ENCODE data around the gene RAD51B. TPM values are rescaled to one million over a fixed set of nuclear protein-coding genes. Genes with fewer than 3 reads are reported as not detected.
A peak's percentile ranks its signal among the peaks of the same experiment; 100 is the strongest.

RAD51B gene
- total and polyA plus RNA-seq, 2 of the 13 experiments (the other 11 are each of a cell fraction or from before 2014, with no cell fraction given): 7.0 to 9.5 TPM

GRCh38 chr14:68728342-68729106 lies 908.9 kb downstream of the RAD51B start (continued):
- TF ChIP-seq HNF1B (CRISPR knock-in tag; IDR thresholded peaks at IDR 0.05): 0 out of 2 replicates have a peak, but pooled peaks have one; percentile 66
- no peak for TF ChIP-seq MNT (IDR thresholded peaks at IDR 0.05)
- TF ChIP-seq PCBP2 (optimal IDR thresholded peaks at IDR 0.05; ENCODE audit: low read depth, low read length, poor library complexity, severe bottlenecking): no peak
- TF ChIP-seq ZNF24 (IDR thresholded peaks at IDR 0.05): no peak
- no peak for TF ChIP-seq SRY (CRISPR knock-in tag; IDR thresholded peaks at IDR 0.05)
- no peak for TF ChIP-seq PRMT3 (CRISPR knock-in tag; IDR thresholded peaks at IDR 0.05; ENCODE audit: borderline replicate concordance, low read depth)
- no peak for TF ChIP-seq ZNF33B (CRISPR knock-in tag; IDR thresholded peaks at IDR 0.05)
- peak; percentile 70; the same call in 1 of the 2 replicates for TF ChIP-seq SKIL (CRISPR knock-in tag; IDR thresholded peaks at IDR 0.05; ENCODE audit: borderline replicate concordance)
- 0 out of 2 replicates have a peak, but pooled peaks have one; percentile 19 for TF ChIP-seq ZNF501 (CRISPR knock-in tag; IDR thresholded peaks at IDR 0.05)
- no peak for TF ChIP-seq SIN3B (IDR thresholded peaks at IDR 0.05; ENCODE audit: low read length)
- TF ChIP-seq ZNF615 (CRISPR knock-in tag; IDR thresholded peaks at IDR 0.05; ENCODE audit: borderline replicate concordance): no peak
- no peak for TF ChIP-seq KLF12 (CRISPR knock-in tag; IDR thresholded peaks at IDR 0.05; ENCODE audit: borderline replicate concordance)
- no peak for TF ChIP-seq ZNF235 (CRISPR knock-in tag; IDR thresholded peaks at IDR 0.05; ENCODE audit: borderline replicate concordance)
- no peak for TF ChIP-seq BCLAF1 (IDR thresholded peaks at IDR 0.05)
- no peak for TF ChIP-seq ZNF253 (CRISPR knock-in tag; IDR thresholded peaks at IDR 0.05; ENCODE audit: borderline replicate concordance)
- TF ChIP-seq ZFP90 (CRISPR knock-in tag; IDR thresholded peaks at IDR 0.05; ENCODE audit: borderline replicate concordance): no peak
- no peak for TF ChIP-seq ERF (CRISPR knock-in tag; IDR thresholded peaks at IDR 0.05)
- no peak for TF ChIP-seq ZNF367 (CRISPR knock-in tag; IDR thresholded peaks at IDR 0.05; ENCODE audit: borderline replicate concordance)
- TF ChIP-seq BORCS8-MEF2B (CRISPR knock-in tag; IDR thresholded peaks at IDR 0.05): no peak
- TF ChIP-seq SNAPC2 (CRISPR knock-in tag; IDR thresholded peaks at IDR 0.05): no peak
- 0 out of 2 replicates have a peak, but pooled peaks have one; percentile 22 for TF ChIP-seq TARDBP (CRISPR knock-in tag; IDR thresholded peaks at IDR 0.05)
- peak; percentile 58; the same call in 1 of the 2 replicates for TF ChIP-seq FOXJ3 (CRISPR knock-in tag; IDR thresholded peaks at IDR 0.05; ENCODE audit: borderline replicate concordance)

All from HepG2 (cell line).